ENCODE results near the gene GM2A. TPM values are rescaled to one million over a fixed set of nuclear protein-coding genes. Genes with fewer than 3 reads are reported as not detected.

Gene GM2A
- total RNA-seq, 1 experiment from 2014 or later = 34.2 TPM

Other genes starting within 250 kb of the GM2A start
- gene GPX3, start 232.6 kb upstream of the GM2A start, total RNA-seq (2014; rRNA removed; shearing (Covaris generic)) = not detected in 2 replicates
- 125 and 132 TPM in 2 replicates for gene TNIP1, start 172.2 kb upstream of the GM2A start, total RNA-seq (2014; rRNA removed; shearing (Covaris generic))
- 424 and 507 TPM in 2 replicates for gene ANXA6, start 95.4 kb upstream of the GM2A start, total RNA-seq (2014; rRNA removed; shearing (Covaris generic))
- 3.3 and 3.7 TPM in 2 replicates for gene CCDC69, start 29.1 kb upstream of the GM2A start, total RNA-seq (2014; rRNA removed; shearing (Covaris generic))
- gene SLC36A3, start 50.6 kb downstream of the GM2A start, total RNA-seq (2014; rRNA removed; shearing (Covaris generic)) = not detected in 2 replicates
- gene SLC36A2, start 94.4 kb downstream of the GM2A start, total RNA-seq (2014; rRNA removed; shearing (Covaris generic)) = not detected in 2 replicates
- gene SLC36A1, start 194.4 kb downstream of the GM2A start, total RNA-seq (2014; rRNA removed; shearing (Covaris generic)) = 14.8 and 21.8 TPM in 2 replicates

Measured in A172 (cell line).